Stomach (tissue), 9 donors: ENCODE results near the gene MLYCD. TPM values are rescaled to one million over a fixed set of nuclear protein-coding genes. Genes with fewer than 3 reads are reported as not detected.

Source experiments
- DNase-seq, 2 donors: peaks; one replicate each; pipeline versions ENCODE4 v3.0.0 to v3.0.0-alpha.2; 2013 to 2019
- H3K27ac ChIP-seq, 5 donors: fragments of 200-600 bp in 4 of 5; sonication (generic) in 4 of 5; one replicate each; pipeline ENCODE4 v1.5.1; 2013 to 2019; ENCODE audit warnings: mild to moderate bottlenecking in 1 of 5, moderate library complexity in 1 of 5
- H3K27me3 ChIP-seq, 3 donors: fragments of 200-600 bp; sonication (generic); one replicate each; pipeline ENCODE4 v1.5.1; 2017 to 2019; ENCODE audit warnings: mixed run types in 1 of 3
- H3K36me3 ChIP-seq, 4 donors: fragments of 200-600 bp; sonication (generic); 1 replicate in 3 of 4; 2 replicates in 1 of 4; pipeline ENCODE4 v1.5.1; 2016 to 2019
- H3K4me1 ChIP-seq, 4 donors: fragments of 200-600 bp; sonication (generic); one replicate each; pipeline ENCODE4 v1.5.1; 2016 to 2019
- H3K4me3 ChIP-seq, 4 donors: fragments of 200-600 bp; sonication (generic) in 3 of 4; one replicate each; pipeline ENCODE4 v1.5.1; 2016 to 2019; ENCODE audit warnings: mild to moderate bottlenecking in 1 of 4
- H3K9me3 ChIP-seq, 4 donors: fragments of 200-600 bp; sonication (generic); one replicate each; pipeline ENCODE4 v1.5.1; 2016 to 2019
- EP300 ChIP-seq: sonication (generic); formaldehyde crosslinking; IDR thresholded peaks from one replicate; pipeline ENCODE4 v1.6.1; 2017; ENCODE audit warnings: antibody characterized with exemption
- POLR2A ChIP-seq, 4 donors: fragments of 450-650 bp; IDR thresholded peaks; one replicate each; pipeline ENCODE4 v1.6.1; 2016; ENCODE audit warnings: antibody characterized with exemption in 4 of 4, control low read depth in 2 of 4, mild to moderate bottlenecking in 1 of 4, moderate library complexity in 1 of 4
- POLR2AphosphoS5 ChIP-seq, 3 donors: sonication (generic); formaldehyde crosslinking; IDR thresholded peaks; one replicate each; pipeline ENCODE4 v1.6.1; 2016; ENCODE audit warnings: antibody characterized with exemption in 3 of 3
- WGBS, 5 donors: extraction: QIAGEN DNeasy Blood & Tissue Kit in 3 of 5; methylation state at CpG; one replicate each; pipeline versions ENCODE4 v1.1.5 to v1.1.7; 2013 to 2018; 5-methylcytosine and 5-hydroxymethylcytosine counted together
- intact Hi-C: fragments of 100-400 bp; cut with DNase I; formaldehyde crosslinking; loops from one replicate; pipeline ENCODE4 v1.15.1; 2023; ENCODE audit warnings: low total_unique reads
- polyA plus RNA-seq, 3 donors: library from polyadenylated mRNA; stranded (reverse); fragments of 200-250 nt; gene quantifications; one replicate each; pipeline ENCODE4 v1.2.3, GENCODE V29; 2013
- total RNA-seq, 5 donors: library from RNA; depleted of rRNA; stranded (reverse); fragments of >200 nt; gene quantifications; one replicate each; pipeline versions ENCODE4 v1.1.0 to v1.2.3, GENCODE V29; 2014 to 2016
- TF ChIP-seq, protein P1 (sequence below), 7 experiments: fragments of 450-650 bp in 4 of 7; fragments of 200-600 bp in 3 of 7; sonication (generic) in 3 of 7; IDR thresholded peaks; one replicate each; pipeline ENCODE4 v1.5.1; 2016 to 2019; ENCODE audit warnings: antibody characterized with exemption in 7 of 7, control low read depth in 2 of 7, mild to moderate bottlenecking in 1 of 7
- donor health status: healthy with polysubstance abuse.
- donor health status: Bipolar disorder and iron deficiency.
- donor health status: healthy.

Gene MLYCD
- total and polyA plus RNA-seq, 8 donors, result 2.9 to 43.8 (median 14.4) TPM

DNA sequence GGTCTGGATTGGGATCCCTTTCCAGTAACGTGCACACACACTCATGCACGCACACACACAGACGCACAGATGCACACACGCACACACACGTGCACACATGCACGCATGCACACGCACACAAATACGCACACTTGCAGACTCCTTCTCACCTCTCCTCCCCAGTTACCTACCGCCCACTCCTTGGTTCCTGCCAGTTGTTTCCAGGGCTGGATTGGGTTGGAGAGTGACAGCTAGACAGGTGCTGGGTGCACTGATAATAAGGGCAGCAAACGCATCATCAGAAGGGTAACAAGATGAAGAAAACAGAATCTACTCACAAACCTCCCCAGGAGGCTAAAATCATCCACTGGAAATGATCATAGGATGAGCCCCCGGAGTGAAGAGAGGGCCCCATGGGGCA is 46.1 kb upstream of the MLYCD start:
- TF ChIP-seq POLR2AphosphoS5 (IDR thresholded peaks at IDR 0.05) (no peak), EP300 (no peak), POLR2A (IDR thresholded peaks at IDR 0.05) (no peak)
- TF ChIP-seq, protein P1, sequence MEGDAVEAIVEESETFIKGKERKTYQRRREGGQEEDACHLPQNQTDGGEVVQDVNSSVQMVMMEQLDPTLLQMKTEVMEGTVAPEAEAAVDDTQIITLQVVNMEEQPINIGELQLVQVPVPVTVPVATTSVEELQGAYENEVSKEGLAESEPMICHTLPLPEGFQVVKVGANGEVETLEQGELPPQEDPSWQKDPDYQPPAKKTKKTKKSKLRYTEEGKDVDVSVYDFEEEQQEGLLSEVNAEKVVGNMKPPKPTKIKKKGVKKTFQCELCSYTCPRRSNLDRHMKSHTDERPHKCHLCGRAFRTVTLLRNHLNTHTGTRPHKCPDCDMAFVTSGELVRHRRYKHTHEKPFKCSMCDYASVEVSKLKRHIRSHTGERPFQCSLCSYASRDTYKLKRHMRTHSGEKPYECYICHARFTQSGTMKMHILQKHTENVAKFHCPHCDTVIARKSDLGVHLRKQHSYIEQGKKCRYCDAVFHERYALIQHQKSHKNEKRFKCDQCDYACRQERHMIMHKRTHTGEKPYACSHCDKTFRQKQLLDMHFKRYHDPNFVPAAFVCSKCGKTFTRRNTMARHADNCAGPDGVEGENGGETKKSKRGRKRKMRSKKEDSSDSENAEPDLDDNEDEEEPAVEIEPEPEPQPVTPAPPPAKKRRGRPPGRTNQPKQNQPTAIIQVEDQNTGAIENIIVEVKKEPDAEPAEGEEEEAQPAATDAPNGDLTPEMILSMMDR (IDR thresholded peaks at IDR 0.05), result no peak
- no peak overlapping the region for H3K27ac ChIP-seq

DNA sequence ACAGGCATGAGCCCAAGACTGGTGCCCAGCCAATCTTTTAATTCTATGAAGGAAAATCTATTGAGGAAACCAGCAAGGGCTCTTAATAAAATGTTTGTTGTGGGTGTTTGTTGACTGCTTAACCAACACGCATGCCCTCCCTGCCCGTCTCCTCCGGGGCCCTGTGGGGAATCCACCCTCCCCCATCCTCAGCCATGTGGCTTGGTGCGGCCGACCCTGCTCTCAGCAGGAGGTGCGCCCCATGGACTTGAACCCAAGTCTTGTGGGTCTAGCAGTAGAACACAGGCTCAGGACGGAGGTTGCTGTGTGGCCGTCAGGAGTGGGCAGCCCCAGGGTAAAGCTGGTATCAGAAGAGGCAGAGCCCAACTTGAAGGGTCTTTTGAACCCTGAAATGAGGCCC is 45.1 kb upstream of the MLYCD start:
- intact Hi-C loops, result no loop called here
- WGBS, 5 donors, result 92 to 98% (median 95%) methylated on average over 8 of the region's 8 CpGs
- H3K4me3 ChIP-seq, result no peak overlapping the region
- H3K36me3 ChIP-seq, result no peaks in the 10 kb centered on the region
- H3K9me3 ChIP-seq, result no peaks in the 10 kb centered on the region
- H3K27me3 ChIP-seq, result peaks cover 0 to 4% (median 0%) of the 10 kb centered on the region in 3 donors
- no peak for TF ChIP-seq EP300
- no peak for TF ChIP-seq POLR2A (IDR thresholded peaks at IDR 0.05)
- no peak for TF ChIP-seq POLR2AphosphoS5 (IDR thresholded peaks at IDR 0.05)
- TF ChIP-seq, protein P1 (IDR thresholded peaks at IDR 0.05), result no peak
- DNase-seq, result no peak
- H3K27ac ChIP-seq, result no peak overlapping the region
- no peaks in the 10 kb centered on the region for H3K4me1 ChIP-seq

More for the DNA sequence above, 46.1 kb upstream of the MLYCD start:
- H3K4me1 ChIP-seq, result no peaks in the 10 kb centered on the region
- H3K4me3 ChIP-seq, result no peak overlapping the region
- no peaks in the 10 kb centered on the region for H3K9me3 ChIP-seq
- no peak for DNase-seq
- 88 to 96% (median 93%) methylated on average over 11 of the region's 11 CpGs for WGBS, 5 donors
- intact Hi-C loops, result no loop called here
- no peaks in the 10 kb centered on the region for H3K36me3 ChIP-seq
- peaks cover 0 to 4% (median 0%) of the 10 kb centered on the region in 3 donors for H3K27me3 ChIP-seq

DNA sequence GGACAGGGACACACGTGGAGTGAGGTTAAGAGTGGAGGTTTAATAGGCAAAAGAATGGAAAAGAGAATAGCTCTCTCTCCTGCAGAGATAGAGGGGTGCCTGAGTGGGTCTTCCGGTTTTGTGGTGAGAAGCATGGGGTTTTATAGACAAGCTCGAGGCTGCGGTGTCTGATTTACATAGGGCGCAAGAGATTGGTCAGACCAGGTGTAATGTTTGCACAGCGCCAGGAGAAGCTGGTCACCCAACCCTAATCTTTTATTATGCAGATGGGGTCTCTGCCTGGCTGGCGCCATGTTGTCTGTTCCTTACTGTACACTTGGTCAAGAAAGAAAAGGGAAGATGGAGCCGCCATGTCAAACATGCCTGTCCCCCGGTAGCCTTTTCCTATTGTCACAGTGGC is 44.5 kb upstream of the MLYCD start:
- intact Hi-C loops, result no loop called here

DNA sequence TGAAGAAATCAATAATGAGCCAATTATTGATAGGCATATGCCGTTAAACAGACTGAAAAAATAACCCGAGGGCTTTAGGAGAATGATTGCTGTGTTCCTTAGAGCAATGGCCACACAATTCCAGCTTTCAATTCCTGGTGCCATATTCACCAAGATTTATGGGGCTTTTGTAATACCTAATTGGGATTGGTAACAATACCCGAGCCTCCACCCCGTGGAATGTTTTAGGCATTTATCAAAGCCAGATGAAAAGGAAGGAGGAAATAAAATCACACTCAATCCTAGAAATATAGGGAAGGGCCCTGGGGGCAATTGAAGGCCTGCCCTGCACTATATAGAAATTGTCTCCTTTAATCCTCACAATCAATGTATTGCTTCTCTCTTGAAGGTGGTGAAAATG is 42.1 kb upstream of the MLYCD start:
- no peaks in the 10 kb centered on the region for H3K4me1 ChIP-seq
- H3K27ac ChIP-seq, result no peak overlapping the region
- no peak overlapping the region for H3K4me3 ChIP-seq
- WGBS, 5 donors, result 58 to 71% (median 64%) methylated on average over 4 of the region's 4 CpGs
- H3K9me3 ChIP-seq, result no peaks in the 10 kb centered on the region
- H3K36me3 ChIP-seq, result no peaks in the 10 kb centered on the region
- no peak for DNase-seq
- intact Hi-C loops, result no loop called here
- H3K27me3 ChIP-seq, result peaks cover 0 to 4% (median 0%) of the 10 kb centered on the region in 3 donors
- TF ChIP-seq, protein P1 (IDR thresholded peaks at IDR 0.05), result no peak
- TF ChIP-seq EP300 (no peak), POLR2AphosphoS5 (IDR thresholded peaks at IDR 0.05) (no peak), POLR2A (IDR thresholded peaks at IDR 0.05) (no peak)

More for the DNA sequence above, 44.5 kb upstream of the MLYCD start:
- Histone ChIP-seq H3K9me3 (no peaks in the 10 kb centered on the region), H3K36me3 (no peaks in the 10 kb centered on the region), H3K27ac (no peak overlapping the region), H3K4me3 (no peak overlapping the region), H3K4me1 (no peaks in the 10 kb centered on the region), H3K27me3 (peaks cover 0 to 4% (median 0%) of the 10 kb centered on the region in 3 donors)
- TF ChIP-seq POLR2A (IDR thresholded peaks at IDR 0.05), result no peak
- TF ChIP-seq, protein P1 (IDR thresholded peaks at IDR 0.05), result no peak
- no peak for TF ChIP-seq POLR2AphosphoS5 (IDR thresholded peaks at IDR 0.05)
- TF ChIP-seq EP300, result no peak
- no peak for DNase-seq
- 76 to 89% (median 86%) methylated on average over 9 of the region's 9 CpGs for WGBS, 5 donors
